HG03045 (cell line): ENCODE data around the gene ETFDH.
"Not testable (repeated sequence)": the region's sequence is repeated elsewhere in the genome, so short reads cannot be mapped to it uniquely, and the experiment has no call there.

Experiments used
- ATAC-seq: cut with Tn5 transposase; IDR thresholded peaks from one replicate; pipeline ENCODE4 v1.9.1; 2021; ENCODE audit warnings: mild to moderate bottlenecking, moderate library complexity; ENCODE audit not compliant: unreplicated experiment

Gene ETFDH

GRCh38 chr4:158676076-158676475 lies 4.0 kb downstream of the ETFDH start:
- no peak for ATAC-seq

GRCh38 chr4:158678767-158679166 lies 6.7 kb downstream of the ETFDH start:
- no peak for ATAC-seq

GRCh38 chr4:158681629-158682028 lies 9.5 kb downstream of the ETFDH start:
- no peak for ATAC-seq

GRCh38 chr4:158682066-158682465 lies 10.0 kb downstream of the ETFDH start:
- no peak for ATAC-seq

GRCh38 chr4:158688813-158689212 lies 16.7 kb downstream of the ETFDH start:
- no peak for ATAC-seq

- no peak for ATAC-seq
Observed at GRCh38 chr4:158704274-158704673, 32.2 kb downstream of the ETFDH start.

GRCh38 chr4:158710814-158711213 lies 38.7 kb downstream of the ETFDH start:
- no peak for ATAC-seq

- ATAC-seq: not testable (repeated sequence)
Observed at GRCh38 chr4:158712622-158713021, 40.5 kb downstream of the ETFDH start.

GRCh38 chr4:158714937-158715336 lies 42.8 kb downstream of the ETFDH start:
- no peak for ATAC-seq

- ATAC-seq: no peak
Observed at GRCh38 chr4:158715802-158716201, 43.7 kb downstream of the ETFDH start.

GRCh38 chr4:158721680-158722079 lies 49.6 kb downstream of the ETFDH start:
- no peak for ATAC-seq

GRCh38 chr4:158722291-158722916 lies 50.3 kb downstream of the ETFDH start:
- peak; percentile 15 for ATAC-seq

GRCh38 chr4:158722917-158723793 lies 51.1 kb downstream of the ETFDH start, which contains the start of gene PPID:
PPID (minus strand) TSS chr4:158723396; CDS start chr4:158723288, 108 bp downstream.
- peak; percentile 97 for ATAC-seq

- ATAC-seq: no peak
Observed at GRCh38 chr4:158724637-158725036, 52.5 kb downstream of the ETFDH start.

- ATAC-seq: no peak
Observed at GRCh38 chr4:158726633-158727032, 54.5 kb downstream of the ETFDH start.

GRCh38 chr4:158728236-158728635 lies 56.1 kb downstream of the ETFDH start:
- no peak for ATAC-seq

GRCh38 chr4:158729716-158730559 lies 57.8 kb downstream of the ETFDH start:
- ATAC-seq: no peak

GRCh38 chr4:158738866-158739265 lies 66.8 kb downstream of the ETFDH start:
- ATAC-seq: no peak

- ATAC-seq: no peak
Observed at GRCh38 chr4:158739600-158739999, 67.5 kb downstream of the ETFDH start.

GRCh38 chr4:158741326-158742021 lies 69.4 kb downstream of the ETFDH start:
- ATAC-seq: no peak

- ATAC-seq: not testable (repeated sequence)
Observed at GRCh38 chr4:158746537-158746936, 74.4 kb downstream of the ETFDH start.
